GM23338 (cell line): ENCODE measurements around the gene BTRC. TPM values are rescaled to one million over a fixed set of nuclear protein-coding genes. Genes with fewer than 3 reads are reported as not detected.

ENCODE experiments used
- ATAC-seq: fragments of 200-7000 bp; cut with Tn5 transposase; 3 replicates; pipeline ENCODE4 v1.9.1; 2020
- DNase-seq: peaks from one replicate; pipeline ENCODE4 v3.0.0-alpha.2; 2015; ENCODE audit warnings: low spot score
- H2AFZ ChIP-seq: fragments of 200-600 bp; sonication (generic); 2 replicates; pipeline ENCODE4 v1.8.0; 2016; ENCODE audit warnings: antibody characterized with exemption, mild to moderate bottlenecking, moderate library complexity
- H3F3A ChIP-seq: fragments of 200-600 bp; sonication (generic); replicated peaks from 2 replicates; pipeline ENCODE4 v1.8.0; 2017; ENCODE audit warnings: antibody characterized with exemption, mixed run types, low read depth
- H3K27ac ChIP-seq: fragments of 200-600 bp; sonication (generic); 2 replicates; pipeline ENCODE4 v1.6.1; 2016; ENCODE audit warnings: low read depth
- H3K27me3 ChIP-seq: fragments of 200-600 bp; sonication (generic); 2 replicates; pipeline ENCODE4 v1.8.0; 2016; ENCODE audit warnings: mild to moderate bottlenecking, mixed run types, moderate library complexity; ENCODE audit not compliant: insufficient read depth
- H3K36me3 ChIP-seq: fragments of 200-600 bp; sonication (generic); 2 replicates; pipeline ENCODE4 v1.8.0; 2016; ENCODE audit warnings: mild to moderate bottlenecking; ENCODE audit not compliant: insufficient read depth
- H3K4me1 ChIP-seq: fragments of 200-600 bp; sonication (generic); 2 replicates; pipeline ENCODE4 v1.8.0; 2016; ENCODE audit warnings: mild to moderate bottlenecking, moderate library complexity; ENCODE audit not compliant: insufficient read depth
- H3K4me2 ChIP-seq: fragments of 200-600 bp; sonication (generic); 2 replicates; pipeline ENCODE4 v1.7.1; 2017; ENCODE audit warnings: mixed run types
- H3K4me3 ChIP-seq: fragments of 200-600 bp; sonication (generic); 2 replicates; pipeline ENCODE4 v1.6.1; 2016; ENCODE audit warnings: mixed run types
- H3K79me2 ChIP-seq: fragments of 200-600 bp; sonication (generic); replicated peaks from 2 replicates; pipeline ENCODE4 v1.8.0; 2017; ENCODE audit warnings: mild to moderate bottlenecking; ENCODE audit not compliant: insufficient read depth
- H3K9me2 ChIP-seq: fragments of 200-600 bp; sonication (generic); 2 replicates; pipeline ENCODE4 v1.8.0; 2017; ENCODE audit not compliant: insufficient read depth
- H4K20me1 ChIP-seq: fragments of 200-600 bp; sonication (generic); replicated peaks from 2 replicates; pipeline ENCODE4 v1.8.0; 2017; ENCODE audit warnings: mild to moderate bottlenecking; ENCODE audit not compliant: insufficient read depth
- H3K27ac Mint-ChIP-seq: 2 replicates; pipeline ENCODE4 v1.8.0; 2020; ENCODE audit warnings: inconsistent platforms, mild to moderate bottlenecking, moderate library complexity, mixed read lengths
- H3K27me3 Mint-ChIP-seq: 3 replicates; pipeline ENCODE4 v1.8.0; 2022; ENCODE audit warnings: low read depth, mild to moderate bottlenecking, moderate library complexity, mixed read lengths, inconsistent platforms; ENCODE audit not compliant: insufficient read depth, poor library complexity
- H3K36me3 Mint-ChIP-seq: 3 replicates; pipeline ENCODE4 v1.8.0; 2021; ENCODE audit warnings: low read depth, mild to moderate bottlenecking, inconsistent platforms, moderate library complexity, mixed read lengths
- H3K4me1 Mint-ChIP-seq: 3 replicates; pipeline ENCODE4 v1.8.0; 2020; ENCODE audit warnings: mild to moderate bottlenecking, inconsistent platforms, mixed read lengths
- H3K4me3 Mint-ChIP-seq: 3 replicates; pipeline ENCODE4 v1.8.0; 2021; ENCODE audit warnings: moderate library complexity, mild to moderate bottlenecking, inconsistent platforms, mixed read lengths
- H3K9me3 Mint-ChIP-seq: 3 replicates; pipeline ENCODE4 v1.8.0; 2020; ENCODE audit warnings: moderate library complexity, mild to moderate bottlenecking, inconsistent platforms, mixed read lengths
- CREB1 ChIP-seq: fragments of 250-450 bp; sonication (Bioruptor Pico); IDR thresholded peaks from 2 replicates; pipeline ENCODE4 v1.5.0; 2020; ENCODE audit warnings: low read depth, mild to moderate bottlenecking, moderate library complexity
- EZH2phosphoT487 ChIP-seq: fragments of 200-600 bp; sonication (generic); IDR thresholded peaks from one replicate; pipeline ENCODE4 v1.8.1; 2018; ENCODE audit warnings: antibody characterized with exemption; ENCODE audit not compliant: unreplicated experiment
- JUNB ChIP-seq: IDR thresholded peaks from one replicate; pipeline ENCODE4 v1.6.1; 2016; ENCODE audit warnings: antibody characterized with exemption; ENCODE audit not compliant: unreplicated experiment
- NANOG ChIP-seq: IDR thresholded peaks from 2 replicates; pipeline ENCODE4 v1.6.1; 2016; ENCODE audit warnings: antibody characterized with exemption, borderline replicate concordance
- ZNF114 ChIP-seq: fragments of 250-450 bp; sonication (Bioruptor Pico); IDR thresholded peaks from 2 replicates; pipeline ENCODE4 v1.5.0; 2020; ENCODE audit warnings: mild to moderate bottlenecking, moderate library complexity
- ZNF331 ChIP-seq: fragments of 250-450 bp; sonication (Bioruptor Pico); IDR thresholded peaks from 2 replicates; pipeline ENCODE4 v1.5.0; 2020; ENCODE audit warnings: low read depth, mild to moderate bottlenecking, moderate library complexity
- polyA plus RNA-seq: library from polyadenylated mRNA; unstranded; fragments of >200 nt; fragmentation: Nextera tagmentation; extraction: Ambion mirVana; gene quantifications from 2 replicates; pipeline ENCODE4 v1.2.1, GENCODE V29; 2016
- total RNA-seq: library from RNA; depleted of rRNA; stranded (reverse); fragments of >200 nt; shearing (Covaris generic); gene quantifications from 2 replicates; pipeline ENCODE4 v1.2.3, GENCODE V29; 2014
- TF ChIP-seq, protein P1 (sequence below): fragments of 250-450 bp; sonication (Bioruptor Pico); IDR thresholded peaks from 2 replicates; pipeline ENCODE4 v1.5.0; 2020; ENCODE audit warnings: mild to moderate bottlenecking, moderate library complexity
- TF ChIP-seq, protein P2 (sequence below), 2 experiments: fragments of 200-600 bp in 1 of 2; sonication (generic) in 1 of 2; conservative IDR thresholded peaks; 2 replicates each; pipeline versions ENCODE4 v1.5.1 to v1.6.1; 2016 to 2017; ENCODE audit warnings: antibody characterized with exemption in 2 of 2, low read depth in 2 of 2, mild to moderate bottlenecking in 2 of 2, moderate library complexity in 1 of 2
- TF ChIP-seq, protein P3 (sequence below): IDR thresholded peaks from 2 replicates; pipeline ENCODE4 v1.6.1; 2016; ENCODE audit warnings: antibody characterized with exemption
- TF ChIP-seq, protein P4 (sequence below): IDR thresholded peaks from one replicate; pipeline ENCODE4 v1.6.1; 2018; ENCODE audit warnings: antibody characterized with exemption; ENCODE audit not compliant: unreplicated experiment

BTRC gene
- total and polyA plus RNA-seq, 2 experiments from 2014 or later, result 10.0 to 17.5 TPM

DNA sequence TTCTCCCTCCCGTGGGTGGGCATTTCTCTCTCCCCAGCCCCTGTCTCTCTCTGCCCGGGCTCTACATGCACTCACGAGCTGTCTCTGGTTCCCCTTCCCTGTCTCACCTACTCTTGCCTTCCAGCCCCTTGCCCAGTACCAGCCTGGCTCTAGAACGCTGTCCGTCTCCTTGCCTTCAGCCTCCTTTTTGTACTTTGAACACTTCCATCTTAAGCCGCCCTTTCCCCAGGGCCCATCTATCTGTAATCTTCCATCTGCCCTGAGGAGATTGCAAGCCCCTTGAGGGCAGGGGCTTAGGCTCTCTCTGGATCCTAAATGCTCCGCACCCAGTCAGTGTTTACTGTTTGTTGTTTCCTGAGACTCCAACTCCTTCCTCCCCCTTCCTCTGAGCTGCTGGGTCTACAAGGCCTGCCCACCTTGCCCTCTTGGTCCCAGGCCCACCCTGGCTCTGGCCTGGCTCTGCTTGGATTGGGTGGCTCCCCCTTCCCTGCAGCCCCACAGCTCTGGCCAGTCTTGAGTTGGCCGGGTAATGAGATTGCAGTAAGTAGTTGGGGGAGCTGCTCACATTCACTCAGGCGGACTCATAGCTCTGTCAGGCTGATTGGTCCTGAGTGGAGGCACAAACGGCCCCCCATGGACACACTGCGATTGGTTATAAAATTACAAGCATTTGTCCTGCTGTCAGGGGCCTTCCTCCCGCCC lies 205.8 kb downstream of the BTRC start:
- Mint-ChIP-seq H3K4me1 (peaks cover 2% of the 10 kb centered on the region; the same call in 2 of the 3 replicates), H3K27ac (no peak overlapping the region), H3K36me3 (no peaks in the 10 kb centered on the region), H3K9me3 (no peaks in the 10 kb centered on the region; the same call in 2 of the 3 replicates), H3K4me3 (no peak overlapping the region; the same call in 2 of the 3 replicates), H3K27me3 (peaks cover 11% of the 10 kb centered on the region)
- H3K4me3 ChIP-seq, result no peak overlapping the region
- no peak for DNase-seq
- no peaks in the 10 kb centered on the region for H4K20me1 ChIP-seq
- H3K27ac ChIP-seq, result no peak overlapping the region
- H3K27me3 ChIP-seq, result no peaks in the 10 kb centered on the region
- no peaks in the 10 kb centered on the region for H3K36me3 ChIP-seq
- no peaks in the 10 kb centered on the region for H3K4me1 ChIP-seq
- H3K79me2 ChIP-seq, result no peaks in the 10 kb centered on the region
- no peaks in the 10 kb centered on the region for H3F3A ChIP-seq
- H2AFZ ChIP-seq, result no peak overlapping the region
- TF ChIP-seq NANOG, result no peak
- TF ChIP-seq, protein P1, sequence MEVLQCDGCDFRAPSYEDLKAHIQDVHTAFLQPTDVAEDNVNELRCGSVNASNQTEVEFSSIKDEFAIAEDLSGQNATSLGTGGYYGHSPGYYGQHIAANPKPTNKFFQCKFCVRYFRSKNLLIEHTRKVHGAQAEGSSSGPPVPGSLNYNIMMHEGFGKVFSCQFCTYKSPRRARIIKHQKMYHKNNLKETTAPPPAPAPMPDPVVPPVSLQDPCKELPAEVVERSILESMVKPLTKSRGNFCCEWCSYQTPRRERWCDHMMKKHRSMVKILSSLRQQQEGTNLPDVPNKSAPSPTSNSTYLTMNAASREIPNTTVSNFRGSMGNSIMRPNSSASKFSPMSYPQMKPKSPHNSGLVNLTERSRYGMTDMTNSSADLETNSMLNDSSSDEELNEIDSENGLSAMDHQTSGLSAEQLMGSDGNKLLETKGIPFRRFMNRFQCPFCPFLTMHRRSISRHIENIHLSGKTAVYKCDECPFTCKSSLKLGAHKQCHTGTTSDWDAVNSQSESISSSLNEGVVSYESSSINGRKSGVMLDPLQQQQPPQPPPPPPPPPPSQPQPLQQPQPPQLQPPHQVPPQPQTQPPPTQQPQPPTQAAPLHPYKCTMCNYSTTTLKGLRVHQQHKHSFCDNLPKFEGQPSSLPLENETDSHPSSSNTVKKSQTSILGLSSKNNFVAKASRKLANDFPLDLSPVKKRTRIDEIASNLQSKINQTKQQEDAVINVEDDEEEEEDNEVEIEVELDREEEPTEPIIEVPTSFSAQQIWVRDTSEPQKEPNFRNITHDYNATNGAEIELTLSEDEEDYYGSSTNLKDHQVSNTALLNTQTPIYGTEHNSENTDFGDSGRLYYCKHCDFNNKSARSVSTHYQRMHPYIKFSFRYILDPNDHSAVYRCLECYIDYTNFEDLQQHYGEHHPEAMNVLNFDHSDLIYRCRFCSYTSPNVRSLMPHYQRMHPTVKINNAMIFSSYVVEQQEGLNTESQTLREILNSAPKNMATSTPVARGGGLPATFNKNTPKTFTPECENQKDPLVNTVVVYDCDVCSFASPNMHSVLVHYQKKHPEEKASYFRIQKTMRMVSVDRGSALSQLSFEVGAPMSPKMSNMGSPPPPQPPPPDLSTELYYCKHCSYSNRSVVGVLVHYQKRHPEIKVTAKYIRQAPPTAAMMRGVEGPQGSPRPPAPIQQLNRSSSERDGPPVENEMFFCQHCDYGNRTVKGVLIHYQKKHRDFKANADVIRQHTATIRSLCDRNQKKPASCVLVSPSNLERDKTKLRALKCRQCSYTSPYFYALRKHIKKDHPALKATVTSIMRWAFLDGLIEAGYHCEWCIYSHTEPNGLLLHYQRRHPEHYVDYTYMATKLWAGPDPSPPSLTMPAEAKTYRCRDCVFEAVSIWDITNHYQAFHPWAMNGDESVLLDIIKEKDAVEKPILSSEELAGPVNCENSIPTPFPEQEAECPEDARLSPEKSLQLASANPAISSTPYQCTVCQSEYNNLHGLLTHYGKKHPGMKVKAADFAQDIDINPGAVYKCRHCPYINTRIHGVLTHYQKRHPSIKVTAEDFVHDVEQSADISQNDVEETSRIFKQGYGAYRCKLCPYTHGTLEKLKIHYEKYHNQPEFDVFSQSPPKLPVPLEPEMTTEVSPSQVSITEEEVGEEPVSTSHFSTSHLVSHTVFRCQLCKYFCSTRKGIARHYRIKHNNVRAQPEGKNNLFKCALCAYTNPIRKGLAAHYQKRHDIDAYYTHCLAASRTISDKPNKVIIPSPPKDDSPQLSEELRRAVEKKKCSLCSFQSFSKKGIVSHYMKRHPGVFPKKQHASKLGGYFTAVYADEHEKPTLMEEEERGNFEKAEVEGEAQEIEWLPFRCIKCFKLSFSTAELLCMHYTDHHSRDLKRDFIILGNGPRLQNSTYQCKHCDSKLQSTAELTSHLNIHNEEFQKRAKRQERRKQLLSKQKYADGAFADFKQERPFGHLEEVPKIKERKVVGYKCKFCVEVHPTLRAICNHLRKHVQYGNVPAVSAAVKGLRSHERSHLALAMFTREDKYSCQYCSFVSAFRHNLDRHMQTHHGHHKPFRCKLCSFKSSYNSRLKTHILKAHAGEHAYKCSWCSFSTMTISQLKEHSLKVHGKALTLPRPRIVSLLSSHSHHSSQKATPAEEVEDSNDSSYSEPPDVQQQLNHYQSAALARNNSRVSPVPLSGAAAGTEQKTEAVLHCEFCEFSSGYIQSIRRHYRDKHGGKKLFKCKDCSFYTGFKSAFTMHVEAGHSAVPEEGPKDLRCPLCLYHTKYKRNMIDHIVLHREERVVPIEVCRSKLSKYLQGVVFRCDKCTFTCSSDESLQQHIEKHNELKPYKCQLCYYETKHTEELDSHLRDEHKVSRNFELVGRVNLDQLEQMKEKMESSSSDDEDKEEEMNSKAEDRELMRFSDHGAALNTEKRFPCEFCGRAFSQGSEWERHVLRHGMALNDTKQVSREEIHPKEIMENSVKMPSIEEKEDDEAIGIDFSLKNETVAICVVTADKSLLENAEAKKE (CRISPR knock-in tag), result no peak
- TF ChIP-seq EZH2phosphoT487, result no peak
- TF ChIP-seq, protein P2, sequence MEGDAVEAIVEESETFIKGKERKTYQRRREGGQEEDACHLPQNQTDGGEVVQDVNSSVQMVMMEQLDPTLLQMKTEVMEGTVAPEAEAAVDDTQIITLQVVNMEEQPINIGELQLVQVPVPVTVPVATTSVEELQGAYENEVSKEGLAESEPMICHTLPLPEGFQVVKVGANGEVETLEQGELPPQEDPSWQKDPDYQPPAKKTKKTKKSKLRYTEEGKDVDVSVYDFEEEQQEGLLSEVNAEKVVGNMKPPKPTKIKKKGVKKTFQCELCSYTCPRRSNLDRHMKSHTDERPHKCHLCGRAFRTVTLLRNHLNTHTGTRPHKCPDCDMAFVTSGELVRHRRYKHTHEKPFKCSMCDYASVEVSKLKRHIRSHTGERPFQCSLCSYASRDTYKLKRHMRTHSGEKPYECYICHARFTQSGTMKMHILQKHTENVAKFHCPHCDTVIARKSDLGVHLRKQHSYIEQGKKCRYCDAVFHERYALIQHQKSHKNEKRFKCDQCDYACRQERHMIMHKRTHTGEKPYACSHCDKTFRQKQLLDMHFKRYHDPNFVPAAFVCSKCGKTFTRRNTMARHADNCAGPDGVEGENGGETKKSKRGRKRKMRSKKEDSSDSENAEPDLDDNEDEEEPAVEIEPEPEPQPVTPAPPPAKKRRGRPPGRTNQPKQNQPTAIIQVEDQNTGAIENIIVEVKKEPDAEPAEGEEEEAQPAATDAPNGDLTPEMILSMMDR (conservative IDR thresholded peaks at IDR 0.05; ENCODE audit: low read depth in 2 of 2), result no peak
- TF ChIP-seq ZNF114 (CRISPR knock-in tag), result no peak
- no peak for TF ChIP-seq JUNB
- TF ChIP-seq, protein P3, sequence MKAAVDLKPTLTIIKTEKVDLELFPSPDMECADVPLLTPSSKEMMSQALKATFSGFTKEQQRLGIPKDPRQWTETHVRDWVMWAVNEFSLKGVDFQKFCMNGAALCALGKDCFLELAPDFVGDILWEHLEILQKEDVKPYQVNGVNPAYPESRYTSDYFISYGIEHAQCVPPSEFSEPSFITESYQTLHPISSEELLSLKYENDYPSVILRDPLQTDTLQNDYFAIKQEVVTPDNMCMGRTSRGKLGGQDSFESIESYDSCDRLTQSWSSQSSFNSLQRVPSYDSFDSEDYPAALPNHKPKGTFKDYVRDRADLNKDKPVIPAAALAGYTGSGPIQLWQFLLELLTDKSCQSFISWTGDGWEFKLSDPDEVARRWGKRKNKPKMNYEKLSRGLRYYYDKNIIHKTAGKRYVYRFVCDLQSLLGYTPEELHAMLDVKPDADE, result no peak
- TF ChIP-seq CREB1 (CRISPR knock-in tag), result no peak
- TF ChIP-seq ZNF331, result no peak
- TF ChIP-seq, protein P4, sequence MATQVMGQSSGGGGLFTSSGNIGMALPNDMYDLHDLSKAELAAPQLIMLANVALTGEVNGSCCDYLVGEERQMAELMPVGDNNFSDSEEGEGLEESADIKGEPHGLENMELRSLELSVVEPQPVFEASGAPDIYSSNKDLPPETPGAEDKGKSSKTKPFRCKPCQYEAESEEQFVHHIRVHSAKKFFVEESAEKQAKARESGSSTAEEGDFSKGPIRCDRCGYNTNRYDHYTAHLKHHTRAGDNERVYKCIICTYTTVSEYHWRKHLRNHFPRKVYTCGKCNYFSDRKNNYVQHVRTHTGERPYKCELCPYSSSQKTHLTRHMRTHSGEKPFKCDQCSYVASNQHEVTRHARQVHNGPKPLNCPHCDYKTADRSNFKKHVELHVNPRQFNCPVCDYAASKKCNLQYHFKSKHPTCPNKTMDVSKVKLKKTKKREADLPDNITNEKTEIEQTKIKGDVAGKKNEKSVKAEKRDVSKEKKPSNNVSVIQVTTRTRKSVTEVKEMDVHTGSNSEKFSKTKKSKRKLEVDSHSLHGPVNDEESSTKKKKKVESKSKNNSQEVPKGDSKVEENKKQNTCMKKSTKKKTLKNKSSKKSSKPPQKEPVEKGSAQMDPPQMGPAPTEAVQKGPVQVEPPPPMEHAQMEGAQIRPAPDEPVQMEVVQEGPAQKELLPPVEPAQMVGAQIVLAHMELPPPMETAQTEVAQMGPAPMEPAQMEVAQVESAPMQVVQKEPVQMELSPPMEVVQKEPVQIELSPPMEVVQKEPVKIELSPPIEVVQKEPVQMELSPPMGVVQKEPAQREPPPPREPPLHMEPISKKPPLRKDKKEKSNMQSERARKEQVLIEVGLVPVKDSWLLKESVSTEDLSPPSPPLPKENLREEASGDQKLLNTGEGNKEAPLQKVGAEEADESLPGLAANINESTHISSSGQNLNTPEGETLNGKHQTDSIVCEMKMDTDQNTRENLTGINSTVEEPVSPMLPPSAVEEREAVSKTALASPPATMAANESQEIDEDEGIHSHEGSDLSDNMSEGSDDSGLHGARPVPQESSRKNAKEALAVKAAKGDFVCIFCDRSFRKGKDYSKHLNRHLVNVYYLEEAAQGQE, result no peak
- H3K4me2 ChIP-seq, result no peak overlapping the region
- ATAC-seq, result no peak
- H3K9me2 ChIP-seq, result no peaks in the 10 kb centered on the region
